Neutrophil (primary cell): ENCODE results near the gene RING1.

Experiments used
- H3K27ac ChIP-seq: fragments of 200-600 bp; sonication (generic); 2 replicates; pipeline ENCODE4 v1.5.1; 2016; ENCODE audit warnings: mild to moderate bottlenecking, moderate library complexity
- H3K27me3 ChIP-seq: fragments of 200-600 bp; sonication (generic); 2 replicates; pipeline ENCODE4 v1.6.0; 2016; ENCODE audit warnings: mild to moderate bottlenecking
- H3K36me3 ChIP-seq: fragments of 200-600 bp; sonication (generic); 2 replicates; pipeline ENCODE4 v1.5.1; 2017
- H3K4me1 ChIP-seq, 2 experiments: fragments of 200-600 bp in 1 of 2; sonication (generic) in 1 of 2; 1 replicate in 1 of 2; 2 replicates in 1 of 2; pipeline versions ENCODE4 v1.5.1 to v1.6.1; 2013 to 2016; ENCODE audit warnings: low read depth in 1 of 2, low read length in 1 of 2, mild to moderate bottlenecking in 1 of 2, moderate library complexity in 1 of 2; ENCODE audit not compliant: control insufficient read depth in 1 of 2, insufficient read depth in 1 of 2
- H3K4me3 ChIP-seq, 2 experiments: fragments of 200-600 bp in 1 of 2; sonication (generic) in 1 of 2; 1 replicate in 1 of 2; 2 replicates in 1 of 2; pipeline ENCODE4 v1.5.1; 2013 to 2016; ENCODE audit warnings: low read depth in 1 of 2, low read length in 1 of 2, mild to moderate bottlenecking in 1 of 2, moderate library complexity in 1 of 2
- H3K9me3 ChIP-seq: fragments of 200-600 bp; sonication (generic); 2 replicates; pipeline ENCODE4 v1.5.1; 2016
- TF ChIP-seq, protein P1 (sequence below): fragments of 200-600 bp; sonication (generic); IDR thresholded peaks from 2 replicates; pipeline ENCODE4 v1.5.1; 2016; ENCODE audit warnings: antibody characterized with exemption

RING1 gene

DNA sequence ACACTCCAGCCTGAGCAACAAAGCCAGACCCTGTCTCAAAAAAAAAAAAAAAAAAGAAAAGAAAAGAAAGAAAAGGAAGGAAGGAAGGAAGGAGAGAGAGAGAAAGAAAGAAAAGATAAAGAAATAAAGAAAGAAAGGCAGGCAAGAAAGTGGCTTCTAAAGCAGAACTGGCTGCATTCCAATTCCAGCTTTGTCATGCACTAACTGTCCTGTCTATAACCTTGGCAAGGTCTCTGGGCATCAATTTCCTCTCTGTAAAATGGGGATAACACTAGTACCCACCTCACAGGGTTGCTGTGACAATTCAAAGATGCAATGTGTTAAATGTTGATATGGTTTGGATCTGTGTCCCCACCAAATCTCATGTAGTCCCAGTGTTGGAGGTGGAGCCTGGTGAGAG is 28.0 kb downstream of the RING1 start:
- TF ChIP-seq, protein P1, sequence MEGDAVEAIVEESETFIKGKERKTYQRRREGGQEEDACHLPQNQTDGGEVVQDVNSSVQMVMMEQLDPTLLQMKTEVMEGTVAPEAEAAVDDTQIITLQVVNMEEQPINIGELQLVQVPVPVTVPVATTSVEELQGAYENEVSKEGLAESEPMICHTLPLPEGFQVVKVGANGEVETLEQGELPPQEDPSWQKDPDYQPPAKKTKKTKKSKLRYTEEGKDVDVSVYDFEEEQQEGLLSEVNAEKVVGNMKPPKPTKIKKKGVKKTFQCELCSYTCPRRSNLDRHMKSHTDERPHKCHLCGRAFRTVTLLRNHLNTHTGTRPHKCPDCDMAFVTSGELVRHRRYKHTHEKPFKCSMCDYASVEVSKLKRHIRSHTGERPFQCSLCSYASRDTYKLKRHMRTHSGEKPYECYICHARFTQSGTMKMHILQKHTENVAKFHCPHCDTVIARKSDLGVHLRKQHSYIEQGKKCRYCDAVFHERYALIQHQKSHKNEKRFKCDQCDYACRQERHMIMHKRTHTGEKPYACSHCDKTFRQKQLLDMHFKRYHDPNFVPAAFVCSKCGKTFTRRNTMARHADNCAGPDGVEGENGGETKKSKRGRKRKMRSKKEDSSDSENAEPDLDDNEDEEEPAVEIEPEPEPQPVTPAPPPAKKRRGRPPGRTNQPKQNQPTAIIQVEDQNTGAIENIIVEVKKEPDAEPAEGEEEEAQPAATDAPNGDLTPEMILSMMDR, result no peak
- Histone ChIP-seq H3K4me1 (no peaks in the 10 kb centered on the region), H3K4me3 (no peak overlapping the region), H3K9me3 (no peaks in the 10 kb centered on the region), H3K27ac (no peak overlapping the region), H3K27me3 (peaks cover 51% of the 10 kb centered on the region), H3K36me3 (no peaks in the 10 kb centered on the region)

DNA sequence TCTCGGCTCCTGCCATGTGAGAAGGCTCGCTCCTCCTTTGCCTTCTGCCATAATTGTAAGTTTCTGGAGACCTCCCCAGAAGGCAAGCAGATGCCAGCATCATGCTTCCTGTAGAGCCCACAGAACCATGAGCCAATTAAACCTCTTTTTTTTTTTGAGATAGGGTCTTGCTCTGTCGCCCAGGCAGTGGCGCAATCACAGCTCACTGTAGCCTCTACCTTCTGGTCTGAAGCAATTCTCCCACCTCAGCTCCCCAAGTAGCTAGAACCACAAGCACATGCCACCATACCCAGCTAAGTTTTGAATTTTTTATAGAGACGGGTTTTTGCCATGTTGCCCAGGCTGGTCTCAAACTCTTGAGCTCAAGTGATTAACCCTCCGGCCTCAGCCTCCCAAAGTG is 28.6 kb downstream of the RING1 start:
- Histone ChIP-seq H3K4me1 (no peaks in the 10 kb centered on the region), H3K9me3 (no peaks in the 10 kb centered on the region), H3K27ac (no peak overlapping the region), H3K4me3 (no peak overlapping the region), H3K27me3 (peaks cover 51% of the 10 kb centered on the region), H3K36me3 (no peaks in the 10 kb centered on the region)
- TF ChIP-seq, protein P1, result no peak

DNA sequence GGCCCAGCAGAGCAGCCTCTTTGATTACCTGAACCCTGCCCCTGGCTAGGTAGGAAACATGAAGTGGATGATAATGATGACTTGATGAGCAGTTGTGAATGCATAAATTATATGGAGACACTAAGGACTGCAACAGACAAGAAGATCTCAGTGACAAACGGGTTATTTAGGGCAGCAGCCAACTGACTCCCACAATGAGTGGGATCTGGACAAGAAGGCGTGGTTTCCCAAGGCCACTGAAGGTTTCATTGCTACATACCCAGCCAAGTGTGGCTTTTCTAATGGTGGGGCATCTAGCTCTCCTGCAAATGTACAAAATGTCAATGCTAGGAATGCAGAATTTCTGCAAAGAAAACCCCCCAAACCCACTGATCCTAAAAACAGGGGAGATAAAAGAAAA is 29.4 kb downstream of the RING1 start:
- TF ChIP-seq, protein P1, result no peak
- no peak overlapping the region for H3K4me3 ChIP-seq
- H3K4me1 ChIP-seq, result no peaks in the 10 kb centered on the region
- H3K9me3 ChIP-seq, result no peaks in the 10 kb centered on the region
- H3K36me3 ChIP-seq, result no peaks in the 10 kb centered on the region
- H3K27ac ChIP-seq, result no peak overlapping the region
- H3K27me3 ChIP-seq, result peaks cover 54% of the 10 kb centered on the region

DNA sequence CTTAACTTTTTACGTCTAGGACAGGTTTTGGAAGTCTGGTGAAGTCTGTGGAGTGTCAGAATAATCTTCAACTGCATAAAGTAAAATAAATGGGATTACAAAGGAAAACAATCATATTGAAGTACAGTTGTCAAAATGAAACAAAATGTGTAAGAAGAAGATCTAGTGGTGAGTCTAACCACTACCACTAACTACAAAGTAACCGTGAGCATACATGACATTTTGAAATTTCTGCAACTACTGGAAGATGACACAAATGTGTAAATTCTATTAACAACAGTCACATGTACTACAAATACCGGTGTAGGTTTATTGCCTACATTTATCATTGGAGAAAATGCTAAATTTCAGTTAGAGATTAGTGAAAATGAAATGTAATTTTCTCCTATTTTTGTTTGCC is 33.7 kb downstream of the RING1 start:
- Histone ChIP-seq H3K9me3 (no peaks in the 10 kb centered on the region), H3K4me1 (no peaks in the 10 kb centered on the region), H3K27me3 (peaks cover 64% of the 10 kb centered on the region), H3K27ac (no peak overlapping the region), H3K4me3 (no peak overlapping the region), H3K36me3 (no peaks in the 10 kb centered on the region)
- TF ChIP-seq, protein P1, result no peak

DNA sequence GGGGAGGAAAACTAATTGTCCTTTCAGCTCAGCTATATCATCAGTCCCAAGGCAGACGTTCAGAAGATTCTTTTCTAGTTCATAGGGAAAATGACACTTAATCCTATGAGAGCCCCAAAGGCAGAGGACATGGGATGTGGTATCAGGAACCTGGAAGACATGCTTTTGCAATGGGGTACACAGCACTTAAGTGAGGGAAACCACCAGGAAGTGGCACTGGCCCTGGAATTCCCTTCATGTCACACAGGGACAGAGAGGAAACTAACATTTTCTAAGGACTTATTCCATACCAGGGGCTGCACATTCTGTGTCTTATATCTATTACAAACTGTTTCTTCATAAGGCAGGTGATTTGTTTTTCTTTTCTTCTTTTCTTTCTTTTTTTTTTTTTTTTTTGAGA is 35.2 kb downstream of the RING1 start:
- Histone ChIP-seq H3K27me3 (peaks cover 76% of the 10 kb centered on the region), H3K9me3 (no peaks in the 10 kb centered on the region), H3K4me1 (peaks cover 7 to 8% of the 10 kb centered on the region in 2 experiments), H3K36me3 (no peaks in the 10 kb centered on the region), H3K4me3 (no peak overlapping the region), H3K27ac (no peak overlapping the region)
- TF ChIP-seq, protein P1, result no peak
